NCI-H345 treated with DMSO at 0.1 percent for 48 hours (cell line): ENCODE data around the gene PARD3B.

ENCODE experiments used
- DNase-seq: peaks from one replicate; lab custom pipeline; 2025; ENCODE audit not compliant: unreplicated experiment; lab: John Stamatoyannopoulos, UW

PARD3B gene

GRCh38 chr2:205659922-205660321 lies 1114.6 kb downstream of the PARD3B start:
- peak; percentile 63 for DNase-seq

- DNase-seq = no peak
Observed at GRCh38 chr2:205660521-205661124, 1115.3 kb downstream of the PARD3B start.

GRCh38 chr2:205661281-205661680 lies 1116.0 kb downstream of the PARD3B start:
- DNase-seq = no peak

- DNase-seq = no peak
Observed at GRCh38 chr2:205662206-205662965, 1117.1 kb downstream of the PARD3B start.

- no peak for DNase-seq
Observed at GRCh38 chr2:205665791-205666190, 1120.5 kb downstream of the PARD3B start.
